ENCODE data around the gene TSPEAR. TPM values are rescaled to one million over a fixed set of nuclear protein-coding genes. Genes with fewer than 3 reads are reported as not detected.

TSPEAR gene
- total RNA-seq, 1 experiment from 2014 or later: not detected

GRCh38 chr21:44681861-44682579 lies 29.4 kb downstream of the TSPEAR start, which contains the start of gene KRTAP12-1:
Gene KRTAP12-1 (minus strand): TSS chr21:44682163. CDS start chr21:44682123, 40 bp downstream.
- CTCF ChIA-PET: no interaction called here
- no peak within 1 kb of the TSS for H3K4me3 Mint-ChIP-seq (ENCODE audit: low read depth, unreplicated experiment)
- no peaks in the 10 kb centered on the region for H3K36me3 Mint-ChIP-seq (ENCODE audit: insufficient read depth, unreplicated experiment)
- intact Hi-C loops (cut with micrococcal nuclease; ENCODE audit: unreplicated experiment): no loop called here
- no peaks in the 10 kb centered on the region for H3K4me1 Mint-ChIP-seq (ENCODE audit: low read depth, unreplicated experiment)
- no peak for DNase-seq
- peaks cover 92% of the 10 kb centered on the region for H3K27me3 Mint-ChIP-seq (ENCODE audit: unreplicated experiment)
- H3K9me3 Mint-ChIP-seq (ENCODE audit: low read depth, unreplicated experiment): no peaks in the 10 kb centered on the region
- no peak for TF ChIP-seq CTCF (IDR thresholded peaks at IDR 0.05; ENCODE audit: unreplicated experiment)
- H3K27ac Mint-ChIP-seq (ENCODE audit: unreplicated experiment): no peak within 1 kb of the TSS
- no TSS peak for BruUV-seq (replicated peaks)

- TF ChIP-seq CTCF (IDR thresholded peaks at IDR 0.05; ENCODE audit: unreplicated experiment): no peak
- intact Hi-C loops (cut with micrococcal nuclease; ENCODE audit: unreplicated experiment): no loop called here
- H3K36me3 Mint-ChIP-seq (ENCODE audit: insufficient read depth, unreplicated experiment): peaks cover 5% of the 10 kb centered on the region
- no peaks in the 10 kb centered on the region for H3K4me1 Mint-ChIP-seq (ENCODE audit: low read depth, unreplicated experiment)
- DNase-seq: no peak
- BruUV-seq (replicated peaks): no TSS peak
- CTCF ChIA-PET: no interaction called here
- H3K27me3 Mint-ChIP-seq (ENCODE audit: unreplicated experiment): peaks cover 92% of the 10 kb centered on the region
- H3K27ac Mint-ChIP-seq (ENCODE audit: unreplicated experiment): no peak overlapping the region
- H3K9me3 Mint-ChIP-seq (ENCODE audit: low read depth, unreplicated experiment): no peaks in the 10 kb centered on the region
- H3K4me3 Mint-ChIP-seq (ENCODE audit: low read depth, unreplicated experiment): no peak overlapping the region
Observed at GRCh38 chr21:44681152-44681551, 30.2 kb downstream of the TSPEAR start.

GRCh38 chr21:44677881-44678280 lies 33.5 kb downstream of the TSPEAR start:
- CTCF ChIA-PET: no interaction called here
- H3K27ac Mint-ChIP-seq (ENCODE audit: unreplicated experiment): no peak overlapping the region
- no peaks in the 10 kb centered on the region for H3K9me3 Mint-ChIP-seq (ENCODE audit: low read depth, unreplicated experiment)
- no peak for TF ChIP-seq CTCF (IDR thresholded peaks at IDR 0.05; ENCODE audit: unreplicated experiment)
- DNase-seq: no peak
- no peaks in the 10 kb centered on the region for H3K4me1 Mint-ChIP-seq (ENCODE audit: low read depth, unreplicated experiment)
- H3K27me3 Mint-ChIP-seq (ENCODE audit: unreplicated experiment): peaks cover 91% of the 10 kb centered on the region
- BruUV-seq (replicated peaks): no TSS peak
- intact Hi-C loops (cut with micrococcal nuclease; ENCODE audit: unreplicated experiment): no loop called here
- H3K36me3 Mint-ChIP-seq (ENCODE audit: insufficient read depth, unreplicated experiment): peaks cover 5% of the 10 kb centered on the region
- H3K4me3 Mint-ChIP-seq (ENCODE audit: low read depth, unreplicated experiment): no peak overlapping the region

GRCh38 chr21:44671911-44672310 lies 39.5 kb downstream of the TSPEAR start:
- CTCF ChIA-PET: no interaction called here
- DNase-seq: no peak
- Mint-ChIP-seq H3K27me3 (ENCODE audit: unreplicated experiment) (peaks cover 85% of the 10 kb centered on the region), H3K36me3 (ENCODE audit: insufficient read depth, unreplicated experiment) (peaks cover 5% of the 10 kb centered on the region), H3K27ac (ENCODE audit: unreplicated experiment) (no peak overlapping the region), H3K4me3 (ENCODE audit: low read depth, unreplicated experiment) (no peak overlapping the region), H3K4me1 (ENCODE audit: low read depth, unreplicated experiment) (no peaks in the 10 kb centered on the region), H3K9me3 (ENCODE audit: low read depth, unreplicated experiment) (peaks cover 2% of the 10 kb centered on the region)
- intact Hi-C loops (cut with micrococcal nuclease; ENCODE audit: unreplicated experiment): no loop called here
- no peak for TF ChIP-seq CTCF (IDR thresholded peaks at IDR 0.05; ENCODE audit: unreplicated experiment)
- no TSS peak for BruUV-seq (replicated peaks)

Data from Calu3 (cell line).